Muscle of leg (tissue), 11 donors: ENCODE measurements around the gene GMIP. TPM values are rescaled to one million over a fixed set of nuclear protein-coding genes. Genes with fewer than 3 reads are reported as not detected.

ENCODE experiments used
- DNase-seq: peaks from one replicate; pipeline ENCODE4 v3.0.0; 2013
- H3K27ac ChIP-seq: one replicate; pipeline ENCODE4 v1.5.1; 2013; ENCODE audit warnings: mild to moderate bottlenecking, low read length, control low read depth
- H3K27me3 ChIP-seq: one replicate; pipeline ENCODE4 v1.6.1; 2013; ENCODE audit warnings: low read length; ENCODE audit not compliant: control insufficient read depth, insufficient read depth
- H3K36me3 ChIP-seq: one replicate; pipeline ENCODE4 v1.6.1; 2013; ENCODE audit warnings: low read length; ENCODE audit not compliant: control insufficient read depth, insufficient read depth
- H3K4me1 ChIP-seq: one replicate; pipeline ENCODE4 v1.6.1; 2013; ENCODE audit warnings: low read length; ENCODE audit not compliant: control insufficient read depth, insufficient read depth
- H3K4me3 ChIP-seq: one replicate; pipeline ENCODE4 v1.5.1; 2013; ENCODE audit warnings: low read length, control low read depth
- H3K9me3 ChIP-seq: replicated peaks from 2 replicates; pipeline ENCODE4 v1.6.1; 2013; ENCODE audit warnings: low read depth, low read length; ENCODE audit not compliant: control insufficient read depth
- WGBS: methylation state at CpG from one replicate; pipeline ENCODE4 v1.1.5; 2013; ENCODE audit warnings: missing lambda C conversion rate; ENCODE audit not compliant: insufficient coverage; 5-methylcytosine and 5-hydroxymethylcytosine counted together
- polyA plus RNA-seq, 8 donors: library from polyadenylated mRNA; unstranded; fragments of 120-200 nt; gene quantifications; one replicate each; pipeline versions ENCODE4 v1.2.1 to v1.2.3, GENCODE V29; 2013; ENCODE audit warnings: inconsistent platforms in 1 of 8, low replicate concordance in 1 of 8; ENCODE audit not compliant: insufficient read length in 8 of 8, insufficient read depth in 1 of 8
- total RNA-seq: library from RNA; stranded (reverse); fragments of 120-200 nt; gene quantifications from one replicate; pipeline ENCODE4 v1.2.4, GENCODE V29; 2013

Gene GMIP
- total and polyA plus RNA-seq, 9 donors = 2.0 to 5.1 (median 3.6) TPM

- peaks cover 12% of the 10 kb centered on the region for H3K4me1 ChIP-seq
- under 1% methylated on average over 81 of the region's 87 CpGs for WGBS
- no peaks in the 10 kb centered on the region for H3K36me3 ChIP-seq
- H3K9me3 ChIP-seq = no peaks in the 10 kb centered on the region
- no peak within 1 kb of the TSS for H3K27ac ChIP-seq
- peak; percentile 40 for DNase-seq
- H3K4me3 ChIP-seq = peak within 1 kb of the TSS; percentile 44
- peaks cover 14% of the 10 kb centered on the region for H3K27me3 ChIP-seq
These were observed 15.6 kb downstream of the GMIP start, which contains the start of gene LPAR2 for GRCh38 chr19:19627621-19628500. TSS of gene LPAR2 (minus strand) at chr19:19628220. CDS start at chr19:19627275, 945 bp downstream.

GRCh38 chr19:19626516-19627472 is 16.7 kb downstream of the GMIP start:
- H3K27ac ChIP-seq = no peak overlapping the region
- no peak overlapping the region for H3K4me3 ChIP-seq
- H3K4me1 ChIP-seq = peaks cover 12% of the 10 kb centered on the region
- no peaks in the 10 kb centered on the region for H3K9me3 ChIP-seq
- peaks cover 14% of the 10 kb centered on the region for H3K27me3 ChIP-seq
- WGBS = 91% methylated on average over 47 of the region's 48 CpGs
- no peak for DNase-seq
- H3K36me3 ChIP-seq = no peaks in the 10 kb centered on the region

- Histone ChIP-seq H3K9me3 (no peaks in the 10 kb centered on the region), H3K4me3 (no peak overlapping the region), H3K27ac (no peak overlapping the region), H3K36me3 (no peaks in the 10 kb centered on the region), H3K27me3 (peaks cover 14% of the 10 kb centered on the region), H3K4me1 (peaks cover 17% of the 10 kb centered on the region)
- DNase-seq = no peak
- 95% methylated on average over 19 of the region's 19 CpGs for WGBS
These were observed 19.4 kb downstream of the GMIP start for GRCh38 chr19:19624032-19624570.

DNA sequence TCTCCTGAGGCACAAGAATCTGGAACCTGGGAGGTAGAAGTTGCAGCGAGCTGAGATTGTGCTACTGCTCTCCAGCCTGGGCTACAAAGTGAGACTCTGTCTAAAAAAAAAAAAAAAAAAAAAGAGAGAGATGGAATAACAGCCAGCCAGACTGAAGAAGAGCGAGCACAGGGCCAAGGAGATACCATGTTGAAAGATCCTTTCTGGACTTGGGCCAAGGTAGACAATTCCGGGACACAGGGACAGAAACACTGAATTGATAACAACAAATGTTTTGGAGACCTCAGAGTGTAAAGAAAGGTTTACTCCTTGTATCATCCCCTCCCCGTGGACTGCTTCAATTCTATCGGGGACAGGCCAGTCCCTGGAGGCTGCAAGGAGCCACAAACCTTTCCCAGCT is 20.1 kb downstream of the GMIP start:
- Histone ChIP-seq H3K27ac (no peak overlapping the region), H3K27me3 (peaks cover 9% of the 10 kb centered on the region), H3K36me3 (no peaks in the 10 kb centered on the region), H3K4me3 (no peak overlapping the region), H3K4me1 (peaks cover 17% of the 10 kb centered on the region), H3K9me3 (no peaks in the 10 kb centered on the region)
- 90% methylated on average over 3 of the region's 5 CpGs for WGBS
- no peak for DNase-seq

GRCh38 chr19:19619849-19620210 is 23.6 kb downstream of the GMIP start:
- H3K27me3 ChIP-seq = peaks cover 3% of the 10 kb centered on the region
- H3K4me3 ChIP-seq = no peak overlapping the region
- WGBS = 22% methylated on average over 6 of the region's 7 CpGs
- no peak overlapping the region for H3K27ac ChIP-seq
- DNase-seq = no peak
- no peaks in the 10 kb centered on the region for H3K9me3 ChIP-seq
- peaks cover 17% of the 10 kb centered on the region for H3K4me1 ChIP-seq
- no peaks in the 10 kb centered on the region for H3K36me3 ChIP-seq

DNA sequence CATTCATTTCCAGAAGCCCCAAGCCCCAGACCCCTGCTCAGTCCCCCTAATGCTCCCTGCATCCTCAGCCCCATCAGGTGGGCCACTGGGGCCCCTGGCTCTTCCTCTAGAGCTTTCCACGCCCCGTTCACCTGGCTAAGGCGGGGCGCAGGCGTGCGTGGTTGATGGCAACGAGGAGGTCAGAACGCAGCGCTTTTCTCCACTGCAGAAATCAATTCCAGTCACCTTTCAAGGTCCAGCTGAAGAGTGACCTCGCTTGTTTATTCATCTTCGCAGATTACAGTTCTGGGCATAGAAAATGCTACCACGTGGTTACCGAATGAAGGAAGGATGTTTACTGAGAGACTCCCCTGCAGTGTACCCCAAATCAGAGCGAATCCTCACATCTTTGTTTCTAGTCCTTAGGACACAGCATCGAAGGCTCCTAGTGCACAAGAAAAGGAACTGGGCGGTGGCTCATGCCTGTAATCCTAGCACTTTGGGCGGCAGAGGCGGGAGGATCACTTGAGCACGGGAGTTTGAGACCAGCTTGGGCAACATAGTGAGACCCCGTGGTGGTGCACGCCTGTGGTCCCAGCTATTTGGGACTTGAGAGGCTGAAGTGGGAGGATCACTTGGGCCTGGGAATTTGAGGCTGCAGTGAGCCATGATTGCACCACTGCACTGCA is 24.1 kb downstream of the GMIP start:
- no peak for DNase-seq
- Histone ChIP-seq H3K36me3 (no peaks in the 10 kb centered on the region), H3K9me3 (no peaks in the 10 kb centered on the region), H3K4me3 (peak overlapping the region; percentile 41), H3K4me1 (peaks cover 17% of the 10 kb centered on the region), H3K27ac (no peak overlapping the region), H3K27me3 (peaks cover 3% of the 10 kb centered on the region)
- WGBS = 46% methylated on average over 16 of the region's 21 CpGs

- Histone ChIP-seq H3K27ac (no peak within 1 kb of the TSS), H3K4me1 (peaks cover 21% of the 10 kb centered on the region), H3K4me3 (peak within 1 kb of the TSS; percentile 47), H3K27me3 (peaks cover 3% of the 10 kb centered on the region), H3K9me3 (no peaks in the 10 kb centered on the region), H3K36me3 (no peaks in the 10 kb centered on the region)
- peak; percentile 96 for DNase-seq
- WGBS = 3% methylated on average over 73 of the region's 80 CpGs
These were observed 25.0 kb downstream of the GMIP start, which contains the start of gene PBX4 for GRCh38 chr19:19618219-19619051. TSS of gene PBX4 (minus strand) at chr19:19618687. CDS start at chr19:19618629, 58 bp downstream.

- Histone ChIP-seq H3K9me3 (no peaks in the 10 kb centered on the region), H3K36me3 (no peaks in the 10 kb centered on the region), H3K4me3 (no peak overlapping the region), H3K4me1 (peaks cover 23% of the 10 kb centered on the region), H3K27me3 (peaks cover 3% of the 10 kb centered on the region), H3K27ac (no peak overlapping the region)
- no CpG with 5 or more reads among the region's 3 CpGs for WGBS
- DNase-seq = no peak
These were observed 28.4 kb downstream of the GMIP start for GRCh38 chr19:19615086-19615485.

GRCh38 chr19:19613506-19613905 is 30.0 kb downstream of the GMIP start:
- Histone ChIP-seq H3K9me3 (no peaks in the 10 kb centered on the region), H3K4me1 (peaks cover 14% of the 10 kb centered on the region), H3K4me3 (no peak overlapping the region), H3K27me3 (peaks cover 3% of the 10 kb centered on the region), H3K27ac (no peak overlapping the region), H3K36me3 (no peaks in the 10 kb centered on the region)
- DNase-seq = no peak
- 53% methylated on average over 4 of the region's 4 CpGs for WGBS
